ENCODE data around the gene SFXN3.

Gene SFXN3

DNA sequence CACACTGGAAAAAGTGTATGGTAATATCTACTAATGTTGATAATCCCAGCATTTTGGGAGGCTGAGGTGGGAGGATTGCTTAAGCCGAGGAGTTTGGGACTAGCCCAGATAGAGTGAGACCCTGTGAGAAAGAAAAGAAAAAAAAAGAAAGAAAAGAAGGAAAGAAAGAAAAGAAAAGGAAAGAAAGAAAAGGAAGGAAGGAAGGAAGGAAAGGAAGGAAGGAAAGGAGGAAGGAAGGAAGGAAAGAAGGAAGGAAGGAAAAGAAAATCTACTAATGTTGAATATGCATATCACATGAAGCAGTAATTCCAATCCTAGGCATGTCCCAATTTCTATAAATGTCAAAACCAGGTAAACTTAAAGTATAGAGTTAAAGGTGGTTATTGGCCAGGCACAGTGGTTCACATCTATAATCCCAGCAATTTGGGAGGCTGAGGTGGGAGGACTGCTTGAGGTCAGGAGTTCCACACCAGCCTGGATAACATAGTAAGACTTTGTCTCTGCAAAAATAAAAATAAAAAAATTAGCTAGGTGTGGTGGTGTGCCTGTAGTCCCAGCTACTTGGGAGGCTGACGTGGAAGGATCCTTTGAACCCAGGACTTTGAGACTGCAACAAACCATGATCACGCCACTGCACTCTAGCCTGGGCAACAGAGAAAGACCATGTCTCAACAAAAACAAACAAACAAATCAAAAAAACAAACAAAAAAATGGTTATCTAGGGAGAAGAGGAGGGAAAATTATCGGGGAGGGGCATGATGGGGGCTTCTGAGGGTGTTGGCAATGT, 25.5 kb downstream of the SFXN3 start:
- DNase-seq (ENCODE audit: low read depth in 3 of 3): no peak

DNA sequence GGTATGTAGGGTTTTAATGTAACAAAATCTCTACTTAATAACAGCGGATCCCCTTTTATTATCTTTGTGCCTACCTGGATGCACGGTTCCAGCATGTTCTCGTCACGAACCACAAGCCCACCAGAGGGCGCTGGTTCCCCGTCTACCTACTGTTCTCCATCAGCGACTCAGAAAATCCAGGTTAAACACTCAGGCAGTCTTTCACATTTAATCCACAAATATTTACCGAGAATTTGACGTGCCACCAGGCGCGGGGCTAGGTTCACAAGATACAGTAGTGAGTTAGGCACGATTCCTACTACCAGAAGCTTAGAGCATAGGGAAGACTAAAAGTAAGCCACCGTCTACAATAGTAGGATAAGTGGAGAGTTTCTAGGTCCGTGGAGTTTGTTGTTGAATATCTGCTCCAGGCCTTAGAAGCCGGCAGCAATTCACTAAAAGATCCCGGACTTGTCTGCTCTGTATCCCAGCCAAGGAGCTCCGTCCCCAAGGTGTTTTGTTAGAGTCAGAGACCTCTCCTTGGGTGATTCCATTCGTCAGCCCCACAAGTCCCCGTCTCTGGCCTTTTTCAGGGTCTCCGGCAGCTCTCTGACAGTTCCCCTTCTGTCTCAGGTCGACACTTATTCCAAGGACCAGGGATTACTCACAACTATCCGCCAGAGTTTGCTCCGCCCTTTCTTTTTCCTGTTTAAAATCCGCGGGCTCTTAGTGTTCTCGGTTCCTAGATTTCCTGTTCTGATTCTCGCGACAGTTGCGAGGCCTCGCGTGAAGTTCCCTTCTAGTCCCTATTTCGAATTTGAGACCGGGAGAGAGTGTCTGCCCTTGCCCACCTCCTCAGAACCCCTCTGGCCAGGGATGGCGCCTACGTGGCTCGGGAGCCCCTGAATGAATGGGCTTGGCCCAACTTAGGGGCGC, 29.3 kb downstream of the SFXN3 start:
- peak; percentile 81 to 92 (median 84) for DNase-seq (ENCODE audit: low read depth in 3 of 3)

DNA sequence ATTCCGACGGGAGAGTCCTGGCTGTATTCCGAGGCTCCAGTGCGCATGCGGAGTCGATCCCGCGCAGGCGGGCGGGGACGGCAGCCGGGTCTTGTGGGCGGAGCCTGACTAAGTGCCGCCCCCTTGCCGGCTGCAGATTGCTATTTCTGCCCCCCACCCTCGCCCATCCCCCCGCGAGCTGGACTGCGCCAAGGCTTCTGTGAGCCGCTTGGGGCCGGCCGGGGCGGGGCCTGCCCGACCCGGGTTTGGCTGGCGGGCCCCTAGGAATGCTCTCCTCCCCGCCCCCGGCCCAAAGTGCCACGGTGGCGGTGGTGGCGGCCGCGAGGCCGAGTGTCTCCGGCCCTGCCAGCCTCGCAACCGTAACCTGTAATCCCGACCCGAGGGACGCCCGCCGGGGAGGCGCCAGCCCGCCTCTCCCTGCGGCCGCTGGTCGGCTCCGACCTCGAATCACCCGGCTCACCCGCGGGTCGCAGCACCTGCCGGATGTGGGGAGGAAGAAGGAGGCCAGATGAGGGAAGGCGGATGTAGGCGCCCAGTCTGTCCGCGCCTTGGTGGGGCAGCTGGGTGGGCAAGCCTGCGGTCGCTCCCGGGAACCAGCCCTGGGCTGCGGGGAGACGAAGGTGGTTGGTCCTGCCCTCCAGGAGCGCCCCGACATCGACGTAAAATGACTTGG, 30.1 kb downstream of the SFXN3 start:
- DNase-seq (ENCODE audit: low read depth in 3 of 3): peak in 1 of 3 experiments; percentile 84

DNA sequence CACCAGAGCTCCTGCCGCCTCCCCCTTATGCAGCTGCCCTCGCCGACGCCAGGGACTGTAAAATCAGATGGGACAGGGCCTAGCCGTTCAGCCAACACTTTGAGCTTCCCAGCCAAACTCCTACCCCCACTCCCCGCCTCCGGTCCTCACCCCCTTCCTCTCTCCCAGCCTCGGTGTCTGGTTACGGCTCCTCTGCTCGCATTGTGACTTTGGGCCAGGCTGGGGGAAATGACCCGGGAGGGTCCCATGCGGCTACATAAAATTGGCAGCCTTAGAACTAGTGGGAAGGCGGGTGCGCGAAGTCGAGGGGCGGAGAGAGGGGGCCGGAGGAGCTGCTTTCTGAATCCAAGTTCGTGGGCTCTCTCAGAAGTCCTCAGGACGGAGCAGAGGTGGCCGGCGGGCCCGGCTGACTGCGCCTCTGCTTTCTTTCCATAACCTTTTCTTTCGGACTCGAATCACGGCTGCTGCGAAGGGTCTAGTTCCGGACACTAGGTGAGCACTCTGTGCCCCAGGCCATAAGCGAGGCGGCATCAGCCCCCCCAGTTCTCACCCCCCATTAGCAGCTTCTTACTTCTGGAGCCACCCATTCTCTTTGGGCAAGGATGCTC, 30.7 kb downstream of the SFXN3 start, which contains the start of gene KAZALD1:
TSS of gene KAZALD1 (plus strand) at position 366 of the 608 bp plus-strand sequence. CDS start 604 bp downstream, outside the sequence.
- DNase-seq (ENCODE audit: low read depth in 3 of 3): no peak

DNA sequence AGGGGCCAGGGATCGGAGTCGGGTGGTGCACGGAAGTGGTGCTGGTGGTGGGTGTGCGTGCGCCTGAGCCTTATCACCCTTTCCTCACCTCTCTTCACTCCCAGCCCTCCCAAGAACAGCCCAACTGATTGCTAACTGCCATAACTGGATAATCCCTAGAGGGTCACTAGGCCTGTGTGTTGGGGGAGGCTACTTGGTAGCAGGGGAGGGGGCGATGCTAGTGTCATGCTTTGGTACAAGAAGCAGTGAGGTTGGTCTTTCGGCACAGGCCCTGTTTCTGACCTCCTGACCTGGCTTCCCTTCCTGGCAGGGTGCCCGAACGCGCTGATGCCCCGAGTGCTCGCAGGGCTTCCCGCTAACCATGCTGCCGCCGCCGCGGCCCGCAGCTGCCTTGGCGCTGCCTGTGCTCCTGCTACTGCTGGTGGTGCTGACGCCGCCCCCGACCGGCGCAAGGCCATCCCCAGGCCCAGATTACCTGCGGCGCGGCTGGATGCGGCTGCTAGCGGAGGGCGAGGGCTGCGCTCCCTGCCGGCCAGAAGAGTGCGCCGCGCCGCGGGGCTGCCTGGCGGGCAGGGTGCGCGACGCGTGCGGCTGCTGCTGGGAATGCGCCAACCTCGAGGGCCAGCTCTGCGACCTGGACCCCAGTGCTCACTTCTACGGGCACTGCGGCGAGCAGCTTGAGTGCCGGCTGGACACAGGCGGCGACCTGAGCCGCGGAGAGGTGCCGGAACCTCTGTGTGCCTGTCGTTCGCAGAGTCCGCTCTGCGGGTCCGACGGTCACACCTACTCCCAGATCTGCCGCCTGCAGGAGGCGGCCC, 31.4 kb downstream of the SFXN3 start:
- peak in 1 of 3 experiments; percentile 49 for DNase-seq (ENCODE audit: low read depth in 3 of 3)

DNA sequence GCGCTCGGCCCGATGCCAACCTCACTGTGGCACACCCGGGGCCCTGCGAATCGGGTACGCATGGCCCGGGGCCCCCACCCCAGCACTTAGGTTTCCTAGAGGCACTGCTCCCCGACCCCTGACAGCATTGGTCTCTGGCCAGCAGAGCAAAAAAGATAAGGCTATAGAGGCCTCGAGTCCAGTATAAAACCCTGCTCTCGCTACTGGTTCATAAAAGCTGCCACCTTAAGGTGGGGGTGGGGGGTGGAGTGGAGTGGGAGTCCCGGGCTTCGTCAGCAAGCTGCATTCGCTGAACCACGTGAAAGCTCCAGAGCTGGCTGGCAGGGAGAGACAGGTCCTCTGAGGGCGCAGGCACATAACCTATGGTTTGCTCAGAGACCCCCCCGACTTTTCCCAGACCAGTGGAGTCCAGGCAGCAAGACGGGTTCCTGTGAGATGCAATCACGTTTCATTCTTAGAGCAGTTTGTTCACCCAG, 32.1 kb downstream of the SFXN3 start:
- no peak for DNase-seq (ENCODE audit: low read depth in 3 of 3)

DNA sequence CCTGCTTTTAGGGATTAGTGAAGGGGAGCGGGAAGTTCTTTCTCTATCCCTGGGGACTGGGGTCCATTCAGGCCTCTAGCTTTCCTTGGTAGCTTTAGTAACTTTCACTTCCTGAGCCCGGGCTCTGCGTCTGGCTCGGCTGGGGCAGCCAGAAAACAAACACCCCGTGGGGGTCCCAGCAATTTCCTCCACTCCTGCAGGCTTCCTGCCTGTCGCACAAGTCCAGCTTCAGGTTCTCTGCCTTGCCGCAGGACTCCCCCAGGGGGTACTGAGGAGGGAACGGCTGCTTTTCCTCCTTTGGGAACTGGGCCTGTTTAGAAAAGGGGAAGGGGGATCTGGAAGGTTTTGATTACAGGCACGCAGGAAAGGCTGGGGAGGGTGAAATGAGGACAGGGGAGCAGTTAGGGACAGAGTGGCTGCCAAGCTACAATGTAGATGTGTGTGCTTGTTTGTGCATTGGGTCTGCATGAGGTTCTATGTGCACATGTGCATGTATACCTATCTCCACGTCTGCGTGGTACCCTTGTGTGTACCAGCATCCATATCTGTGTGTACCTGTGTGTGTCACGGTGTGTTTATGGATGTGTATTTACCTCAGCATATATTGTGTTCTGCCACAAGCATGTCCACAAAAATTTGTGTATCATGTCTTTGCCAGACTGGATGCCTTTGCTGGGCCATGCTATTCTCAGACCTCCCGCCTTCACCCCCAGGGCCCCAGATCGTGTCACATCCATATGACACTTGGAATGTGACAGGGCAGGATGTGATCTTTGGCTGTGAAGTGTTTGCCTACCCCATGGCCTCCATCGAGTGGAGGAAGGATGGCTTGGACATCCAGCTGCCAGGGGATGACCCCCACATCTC, 32.7 kb downstream of the SFXN3 start:
- no peak for DNase-seq (ENCODE audit: low read depth in 3 of 3)

DNA sequence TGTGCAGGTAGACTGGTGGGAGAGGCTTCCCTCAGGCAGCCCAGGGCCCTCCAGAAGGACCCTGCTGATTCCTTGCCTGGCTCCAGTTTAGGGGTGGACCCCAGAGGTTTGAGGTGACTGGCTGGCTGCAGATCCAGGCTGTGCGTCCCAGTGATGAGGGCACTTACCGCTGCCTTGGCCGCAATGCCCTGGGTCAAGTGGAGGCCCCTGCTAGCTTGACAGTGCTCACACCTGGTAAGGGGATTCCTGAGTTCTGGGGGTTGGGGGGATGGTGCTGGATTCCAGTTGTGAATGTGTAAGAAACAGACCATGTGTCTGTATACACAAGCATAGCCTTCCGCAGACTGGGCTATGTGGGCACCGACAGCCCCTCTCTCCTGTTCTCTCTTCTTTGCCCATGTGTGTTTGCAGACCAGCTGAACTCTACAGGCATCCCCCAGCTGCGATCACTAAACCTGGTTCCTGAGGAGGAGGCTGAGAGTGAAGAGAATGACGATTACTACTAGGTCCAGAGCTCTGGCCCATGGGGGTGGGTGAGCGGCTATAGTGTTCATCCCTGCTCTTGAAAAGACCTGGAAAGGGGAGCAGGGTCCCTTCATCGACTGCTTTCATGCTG, 33.5 kb downstream of the SFXN3 start:
- DNase-seq (ENCODE audit: low read depth in 3 of 3): no peak

DNA sequence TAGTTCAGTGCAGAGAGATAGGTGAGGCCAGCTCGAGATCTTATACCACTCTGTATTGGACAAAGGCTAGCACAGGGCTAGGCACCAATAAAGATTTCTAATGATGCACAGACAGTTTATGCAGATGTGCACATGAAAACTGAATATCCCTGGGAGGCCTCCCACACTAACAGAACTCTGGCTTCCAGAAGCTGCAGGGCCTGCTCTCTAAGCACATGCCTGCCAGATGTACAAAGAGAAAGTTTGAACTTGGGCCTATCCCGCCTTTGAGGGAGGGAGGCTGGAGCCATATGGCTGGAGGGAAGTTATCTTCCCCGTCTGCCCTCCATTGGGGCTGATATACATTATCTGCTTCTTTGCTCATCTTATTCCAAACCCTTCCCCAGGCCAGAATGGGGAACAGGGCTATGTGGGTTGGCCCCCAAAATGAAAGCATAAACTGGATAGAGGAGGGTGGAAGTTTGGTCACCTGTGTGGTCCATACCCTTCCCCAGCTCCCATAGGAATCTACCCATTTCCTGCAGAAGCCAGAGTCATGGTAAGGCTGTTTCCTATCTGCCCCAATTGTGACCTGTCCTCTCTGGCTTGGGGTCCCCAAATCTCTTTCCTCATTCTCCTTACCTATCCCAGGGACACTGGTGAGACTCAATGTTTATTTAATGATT, 34.6 kb downstream of the SFXN3 start:
- DNase-seq (ENCODE audit: low read depth in 3 of 3): no peak

DNA sequence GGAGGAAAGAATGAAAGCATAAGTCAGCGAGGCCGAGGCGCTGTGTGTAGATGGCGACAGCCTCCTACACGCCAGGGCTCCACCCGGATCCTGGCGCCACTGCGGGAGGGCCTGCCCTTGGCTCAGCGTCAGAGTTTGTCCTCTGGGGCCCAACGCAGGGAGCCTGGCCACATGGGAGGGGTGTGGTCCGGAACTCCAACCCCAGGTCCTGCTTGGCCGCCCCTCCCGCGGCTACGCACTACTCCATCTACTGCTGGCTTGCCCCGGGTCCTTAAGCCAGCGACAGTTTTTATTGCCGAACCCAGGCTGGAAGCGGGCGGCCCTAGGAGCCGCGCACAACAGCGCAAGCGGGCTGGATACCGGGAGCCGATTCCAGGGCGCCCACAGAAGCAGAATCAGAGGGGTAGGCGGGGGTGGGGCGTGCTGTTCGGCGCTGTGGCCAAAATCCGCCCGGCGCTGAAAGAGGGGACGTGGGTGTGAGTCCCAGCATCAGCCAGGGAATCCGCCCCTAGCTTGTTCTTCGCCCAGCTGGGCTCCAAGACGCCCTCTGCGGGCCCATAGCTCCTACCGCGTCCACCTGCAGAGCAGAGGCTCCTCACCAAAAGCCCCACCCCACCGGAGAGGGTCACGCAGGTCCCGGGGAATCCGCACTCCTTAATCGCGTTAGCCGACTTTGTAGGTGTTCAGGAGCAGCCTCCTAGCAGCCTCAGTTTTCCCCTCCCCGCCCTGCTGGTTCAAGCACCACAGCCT, 35.3 kb downstream of the SFXN3 start:
- no peak for DNase-seq (ENCODE audit: low read depth in 3 of 3)

DNA sequence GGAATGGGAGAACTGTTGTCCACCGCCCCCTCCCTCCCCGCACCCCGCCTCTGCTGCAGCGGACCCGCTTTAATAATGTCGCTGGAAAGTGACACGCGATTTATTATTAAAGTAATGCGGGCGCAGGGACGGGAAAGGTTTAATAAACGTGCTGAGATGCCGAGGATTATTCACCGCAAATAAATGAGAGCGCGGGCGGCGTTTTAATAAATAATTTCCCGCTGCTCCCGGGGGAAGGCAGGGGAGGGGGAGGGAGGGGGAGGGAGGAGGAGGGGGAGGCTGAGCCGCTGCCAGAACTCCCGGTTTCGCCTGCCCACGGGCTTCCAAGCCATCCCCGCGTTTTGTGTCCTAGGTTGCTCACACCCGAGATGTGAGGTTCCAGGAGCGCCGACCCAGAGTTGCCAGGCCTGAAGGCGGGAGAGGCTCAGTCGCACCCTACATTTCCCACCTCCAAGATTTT, 35.9 kb downstream of the SFXN3 start:
- no peak for DNase-seq (ENCODE audit: low read depth in 3 of 3)

DNA sequence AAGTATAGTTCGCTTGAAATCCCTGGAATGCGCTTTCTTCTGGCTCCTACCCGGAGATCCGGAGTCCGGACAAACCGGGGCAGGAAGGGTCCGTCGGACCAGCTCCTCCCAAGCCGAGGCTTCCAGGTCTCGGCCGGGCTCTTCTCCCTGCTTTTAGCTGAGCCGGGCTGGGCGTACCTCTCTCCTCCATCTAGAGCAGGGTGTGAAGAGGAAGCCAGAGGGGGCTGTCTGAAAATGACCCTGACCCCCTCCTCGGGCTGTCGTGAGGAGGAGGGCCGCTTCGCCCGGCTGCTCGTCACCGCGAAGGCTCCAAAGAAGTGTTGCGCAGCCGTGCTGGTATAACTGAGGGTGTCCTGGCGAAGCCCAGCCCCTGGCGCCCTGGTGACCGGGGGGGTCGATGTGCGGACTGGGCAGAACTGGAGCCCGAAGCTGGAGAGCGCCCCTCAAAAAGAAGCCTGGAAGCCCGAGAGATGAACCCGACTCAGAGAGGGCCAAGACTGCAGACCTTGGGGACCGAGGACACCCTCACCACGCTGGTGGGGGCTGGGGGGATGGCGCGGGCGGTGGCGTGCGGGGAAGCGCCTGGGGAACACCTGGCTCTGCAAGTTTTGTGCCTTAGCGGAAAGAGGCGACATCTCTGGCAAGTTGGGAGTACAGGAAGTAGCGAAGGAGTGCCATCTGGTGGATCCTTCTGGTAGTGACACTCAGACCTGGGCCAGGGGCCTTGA, 36.5 kb downstream of the SFXN3 start:
- DNase-seq (ENCODE audit: low read depth in 3 of 3): peak in 2 of 3 experiments; percentile 61 to 67

DNA sequence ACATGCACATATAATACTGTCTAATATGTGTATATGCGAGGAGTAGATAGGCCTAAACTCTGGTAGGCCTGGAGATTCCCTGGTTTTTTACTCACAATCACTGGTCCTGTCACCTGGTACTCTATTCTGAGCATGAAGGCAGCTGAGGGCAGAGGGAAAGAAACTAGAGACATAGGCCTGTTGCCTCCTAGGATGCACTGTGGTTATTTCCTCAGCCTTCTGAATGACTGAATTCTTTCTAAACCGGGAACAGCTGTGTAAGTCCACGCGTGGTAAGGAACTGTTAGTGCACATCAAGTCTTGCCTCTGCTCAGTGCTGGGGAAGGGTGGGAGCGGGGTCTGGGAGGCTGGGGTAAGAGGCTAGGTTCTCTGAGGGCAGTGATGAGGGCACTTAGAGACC, 38.4 kb downstream of the SFXN3 start:
- no peak for DNase-seq (ENCODE audit: low read depth in 3 of 3)

DNA sequence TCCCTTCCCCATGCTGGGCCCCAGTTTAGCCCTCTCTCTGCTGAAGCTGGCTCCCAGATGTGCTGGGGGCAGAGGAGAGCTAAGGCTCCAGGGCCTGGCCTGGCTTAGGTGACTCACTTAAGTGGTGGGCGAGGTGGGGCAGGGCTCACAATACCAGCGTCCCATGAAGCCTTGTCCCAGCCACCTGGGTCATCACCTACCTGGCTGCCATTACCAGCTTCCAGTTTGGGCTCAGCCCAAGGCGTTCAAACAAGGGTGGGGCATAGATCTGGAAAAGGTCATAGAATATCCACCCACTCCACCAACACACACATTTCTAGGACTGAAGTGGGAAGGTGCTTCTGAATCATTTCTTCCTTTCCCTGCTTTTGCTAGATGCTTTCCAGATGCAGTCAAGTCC, 39.1 kb downstream of the SFXN3 start:
- DNase-seq (ENCODE audit: low read depth in 3 of 3): no peak

DNA sequence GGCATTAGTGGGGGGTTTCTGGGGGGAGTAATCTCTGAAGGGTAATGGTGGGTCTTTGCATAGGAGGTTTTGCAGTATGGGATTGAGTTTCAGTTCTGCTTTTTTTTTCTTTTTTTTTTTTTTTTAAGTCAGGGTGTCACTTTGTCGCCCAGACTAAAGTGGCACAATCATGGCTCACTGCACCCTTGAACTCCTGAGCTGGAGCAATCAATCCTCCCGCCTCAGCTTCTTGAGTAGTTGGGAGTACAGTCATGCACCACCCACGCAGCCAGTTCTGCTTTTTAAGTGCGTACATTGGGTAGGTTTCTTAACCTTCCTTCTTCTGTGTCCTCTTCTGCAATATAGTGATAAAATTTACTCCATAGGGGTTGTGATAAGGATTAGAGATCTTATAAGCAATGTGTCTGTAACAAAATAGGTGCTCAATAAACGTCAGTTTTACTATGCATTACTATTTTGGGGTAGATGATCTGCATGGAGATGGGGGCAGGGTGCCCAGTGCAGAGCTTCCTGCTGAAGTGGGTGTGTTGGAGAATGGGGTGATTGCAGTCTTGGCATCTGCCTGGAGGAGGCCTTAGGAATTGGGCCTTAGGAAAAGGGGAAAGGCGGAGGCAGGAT, 40.3 kb downstream of the SFXN3 start:
- DNase-seq (ENCODE audit: low read depth in 3 of 3): no peak

DNA sequence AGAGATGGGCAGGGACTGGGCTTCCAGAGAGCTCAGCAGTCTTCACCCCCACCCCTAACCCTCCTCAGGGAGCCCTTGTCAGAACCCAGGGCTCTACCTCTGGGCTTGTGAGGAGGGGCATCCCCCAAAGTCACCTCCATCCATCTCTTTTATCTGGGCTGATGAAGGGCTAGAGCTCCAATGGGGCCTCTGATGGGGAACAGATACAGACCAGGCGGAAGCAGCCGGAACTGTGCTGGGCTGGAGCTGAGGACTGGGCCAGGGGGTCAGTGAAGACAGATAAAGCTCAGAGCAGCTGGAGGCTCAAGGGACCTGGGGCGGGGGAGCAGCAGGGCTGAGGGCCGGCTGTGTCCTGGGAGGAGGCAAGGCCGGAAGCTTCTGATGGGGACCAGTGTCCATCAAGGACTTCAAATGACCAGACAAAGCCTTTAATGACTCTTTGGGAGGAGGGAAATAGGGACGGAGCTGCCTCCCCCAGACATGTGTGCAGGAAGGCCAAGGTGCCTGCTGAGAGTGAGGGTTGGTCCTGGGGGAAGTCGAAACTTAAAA, 40.9 kb downstream of the SFXN3 start:
- no peak for DNase-seq (ENCODE audit: low read depth in 3 of 3)

Data from stimulated activated CD4-positive, alpha-beta T cell treated with anti-CD3 and anti-CD28 coated beads, TNF-alpha, amount 100 ng/mL, for 4 hours (primary cell).